HEK293T (cell line): ENCODE results near the gene TAS2R31.
"Not testable (repeated sequence)": the region's sequence is repeated elsewhere in the genome, so short reads cannot be mapped to it uniquely, and the experiment has no call there.

Experiments
- CTCF ChIA-PET: fragments of 350-600 bp; formaldehyde crosslinking; extraction: SDS; loops from one replicate; lab custom pipeline; 2021; ENCODE audit warnings: antibody characterized with exemption, inconsistent platforms; lab: Yijun Ruan, JAX
- POLR2A ChIA-PET: fragments of 350-600 bp; formaldehyde crosslinking; extraction: SDS; loops from one replicate; lab custom pipeline; 2020; ENCODE audit warnings: antibody characterized with exemption, inconsistent platforms; lab: Yijun Ruan, JAX
- DNase-seq: peaks from one replicate; pipeline ENCODE4 v3.0.0; 2012; ENCODE audit warnings: mixed read lengths; ENCODE audit errors: extremely low spot score
- ARNT ChIP-seq: fragments of 450-650 bp; IDR thresholded peaks from 2 replicates; pipeline ENCODE4 v1.6.1; 2017; ENCODE audit warnings: mild to moderate bottlenecking
- BHLHE40 ChIP-seq: fragments of 450-650 bp; IDR thresholded peaks from 2 replicates; pipeline ENCODE4 v1.6.1; 2016; ENCODE audit warnings: mild to moderate bottlenecking, moderate library complexity, borderline replicate concordance
- CTBP1 ChIP-seq: fragments of 450-650 bp; IDR thresholded peaks from 2 replicates; pipeline ENCODE4 v1.6.1; 2016; ENCODE audit warnings: borderline replicate concordance
- ELF4 ChIP-seq: fragments of 450-650 bp; IDR thresholded peaks from 2 replicates; pipeline ENCODE4 v1.6.1; 2017; ENCODE audit warnings: antibody characterized with exemption
- FOXA1 ChIP-seq: fragments of 450-650 bp; IDR thresholded peaks from 2 replicates; pipeline ENCODE4 v1.6.1; 2016; ENCODE audit warnings: mild to moderate bottlenecking
- FOXK2 ChIP-seq: fragments of 450-650 bp; IDR thresholded peaks from 2 replicates; pipeline ENCODE4 v1.6.1; 2016; ENCODE audit warnings: mild to moderate bottlenecking
- FOXM1 ChIP-seq: fragments of 450-650 bp; IDR thresholded peaks from 2 replicates; pipeline ENCODE4 v1.6.1; 2017; ENCODE audit warnings: mild to moderate bottlenecking, borderline replicate concordance
- HDGF ChIP-seq: fragments of 450-650 bp; IDR thresholded peaks from 2 replicates; pipeline ENCODE4 v1.6.1; 2017; ENCODE audit warnings: antibody characterized with exemption, borderline replicate concordance
- L3MBTL2 ChIP-seq: fragments of 450-650 bp; conservative IDR thresholded peaks from 2 replicates; pipeline ENCODE4 v1.6.1; 2016; ENCODE audit warnings: mild to moderate bottlenecking
- LEF1 ChIP-seq: fragments of 450-650 bp; IDR thresholded peaks from 2 replicates; pipeline ENCODE4 v1.6.1; 2017; ENCODE audit warnings: mild to moderate bottlenecking, borderline replicate concordance
- NFRKB ChIP-seq: fragments of 450-650 bp; IDR thresholded peaks from 2 replicates; pipeline ENCODE4 v1.6.1; 2016; ENCODE audit warnings: mild to moderate bottlenecking, moderate library complexity
- PKNOX1 ChIP-seq: fragments of 450-650 bp; IDR thresholded peaks from 2 replicates; pipeline ENCODE4 v1.6.1; 2016
- SP1 ChIP-seq: fragments of 450-650 bp; IDR thresholded peaks from 2 replicates; pipeline ENCODE4 v1.6.1; 2017
- SUZ12 ChIP-seq: fragments of 450-650 bp; IDR thresholded peaks from 2 replicates; pipeline ENCODE4 v1.6.1; 2016; ENCODE audit warnings: mild to moderate bottlenecking
- TARDBP ChIP-seq: fragments of 450-650 bp; IDR thresholded peaks from 2 replicates; pipeline ENCODE4 v1.6.1; 2016
- ZNF384 ChIP-seq: fragments of 450-650 bp; IDR thresholded peaks from 2 replicates; pipeline ENCODE4 v1.6.1; 2016

Gene TAS2R31

GRCh38 chr12:11067514-11067913, 36.3 kb upstream of the TAS2R31 start:
- DNase-seq = no peak
- POLR2A ChIA-PET = no interaction called here
- no peak for TF ChIP-seq ARNT
- TF ChIP-seq ELF4 = no peak
- no peak for TF ChIP-seq HDGF
- TF ChIP-seq PKNOX1 = no peak
- TF ChIP-seq TARDBP = no peak
- no peak for TF ChIP-seq SP1
- no peak for TF ChIP-seq FOXM1
- no peak for TF ChIP-seq L3MBTL2
- no peak for TF ChIP-seq FOXA1
- TF ChIP-seq FOXK2 = no peak
- no peak for TF ChIP-seq NFRKB
- TF ChIP-seq SUZ12 = no peak
- no peak for TF ChIP-seq CTBP1
- CTCF ChIA-PET = no interaction called here

DNA sequence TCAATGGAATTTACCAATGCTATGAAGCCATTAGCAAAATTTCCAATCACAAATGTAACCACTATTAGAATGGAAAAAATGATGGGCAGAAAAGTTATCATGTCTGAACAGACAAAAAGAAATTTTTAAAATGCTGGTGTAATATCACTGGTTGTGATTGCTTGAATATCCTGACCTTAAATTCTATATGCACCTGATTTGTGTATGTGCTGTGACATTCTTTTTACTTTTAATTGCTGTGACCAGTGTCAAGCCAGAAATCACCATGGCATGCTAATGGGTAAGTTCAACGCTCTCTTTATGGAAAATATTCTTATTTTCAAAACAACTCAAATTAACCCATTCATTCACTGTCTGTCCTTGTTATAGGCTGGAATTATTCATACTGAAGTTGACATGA, 31.0 kb upstream of the TAS2R31 start, which contains the start of gene TAS2R46:
TAS2R46 (minus strand) TSS at position 101 of the 400 bp plus-strand sequence; CDS start at position 101, 0 bp downstream.
- CTCF ChIA-PET, DNase-seq, POLR2A ChIA-PET: not testable (repeated sequence)

DNA sequence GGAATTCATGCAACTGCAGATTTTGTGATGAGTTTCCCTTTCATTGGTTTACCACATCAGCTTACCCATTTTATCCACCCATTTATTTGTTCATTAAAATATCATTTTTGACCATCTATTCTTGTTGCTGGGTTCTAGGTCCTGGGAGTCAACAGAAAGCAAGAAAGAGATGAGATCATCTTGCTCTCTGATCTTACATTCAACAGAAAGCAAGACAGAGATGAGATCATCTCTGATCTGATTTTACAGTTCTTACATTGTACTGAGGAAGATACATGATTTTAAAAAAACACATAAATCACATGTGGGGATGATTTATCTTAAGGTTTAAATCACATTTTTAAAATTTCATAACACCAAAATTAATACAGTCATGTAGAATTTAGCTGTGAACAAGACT, 28.6 kb upstream of the TAS2R31 start:
- no peak for DNase-seq
- TF ChIP-seq FOXK2 (no peak), ELF4 (no peak), ZNF384 (no peak), FOXA1 (no peak)
- POLR2A ChIA-PET = no interaction called here
- CTCF ChIA-PET = no interaction called here

DNA sequence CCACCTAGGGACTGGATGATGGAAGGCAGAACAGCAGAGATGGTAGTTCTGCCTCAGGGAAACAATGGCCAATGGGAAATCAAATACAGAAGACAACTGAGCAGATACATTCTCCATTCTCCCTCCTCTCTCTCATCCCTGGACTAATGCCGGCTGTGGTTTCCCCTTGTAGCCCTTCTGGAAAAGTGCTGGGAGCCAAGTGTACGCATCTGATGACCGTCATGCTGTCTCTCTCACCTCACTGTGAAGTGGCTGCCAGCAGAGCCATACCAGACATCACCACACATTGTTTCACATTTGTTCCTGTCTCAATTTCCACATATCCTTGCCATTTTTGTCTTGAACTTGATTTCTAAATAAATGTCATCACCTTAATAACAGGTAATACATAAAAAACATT, 27.8 kb upstream of the TAS2R31 start:
- TF ChIP-seq ELF4 = no peak
- TF ChIP-seq ARNT = no peak
- TF ChIP-seq SUZ12 = no peak
- no peak for TF ChIP-seq PKNOX1
- no peak for TF ChIP-seq ZNF384
- TF ChIP-seq TARDBP = no peak
- TF ChIP-seq SP1 = no peak
- TF ChIP-seq BHLHE40 = no peak
- TF ChIP-seq FOXK2 = no peak
- TF ChIP-seq FOXM1 = no peak
- TF ChIP-seq LEF1 = no peak
- no peak for TF ChIP-seq NFRKB
- no peak for TF ChIP-seq HDGF
- TF ChIP-seq L3MBTL2 = no peak
- no peak for TF ChIP-seq FOXA1
- TF ChIP-seq CTBP1 = no peak
- ChIA-PET POLR2A (no interaction called here), CTCF (no interaction called here)
- no peak for DNase-seq

DNA sequence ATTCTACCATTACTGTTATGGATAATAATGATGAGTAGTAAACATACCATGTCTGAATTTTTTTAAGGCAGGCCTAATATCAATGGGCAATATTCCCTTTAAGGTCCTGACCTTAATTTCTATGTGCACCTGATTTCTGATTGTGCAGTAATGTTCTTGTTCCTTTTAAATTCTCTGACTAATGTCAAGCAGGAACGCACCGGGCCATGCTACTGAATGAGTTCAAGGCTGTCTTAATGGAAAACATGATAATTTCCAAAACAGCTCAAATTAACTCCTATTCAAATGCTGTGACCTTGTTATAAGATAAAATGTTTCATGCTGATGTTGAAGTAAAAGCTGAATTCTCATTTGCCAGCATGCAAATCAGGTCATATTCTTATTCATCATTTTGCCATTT, 24.1 kb upstream of the TAS2R31 start:
- no peak for DNase-seq
- ChIA-PET CTCF (no interaction called here), POLR2A (no interaction called here)
- TF ChIP-seq SP1 (no peak), NFRKB (no peak), PKNOX1 (no peak), FOXK2 (no peak), HDGF (no peak), ELF4 (no peak), TARDBP (no peak), CTBP1 (no peak), FOXA1 (no peak), SUZ12 (no peak), FOXM1 (no peak), ZNF384 (no peak), L3MBTL2 (no peak), ARNT (no peak), BHLHE40 (no peak), LEF1 (no peak)

DNA sequence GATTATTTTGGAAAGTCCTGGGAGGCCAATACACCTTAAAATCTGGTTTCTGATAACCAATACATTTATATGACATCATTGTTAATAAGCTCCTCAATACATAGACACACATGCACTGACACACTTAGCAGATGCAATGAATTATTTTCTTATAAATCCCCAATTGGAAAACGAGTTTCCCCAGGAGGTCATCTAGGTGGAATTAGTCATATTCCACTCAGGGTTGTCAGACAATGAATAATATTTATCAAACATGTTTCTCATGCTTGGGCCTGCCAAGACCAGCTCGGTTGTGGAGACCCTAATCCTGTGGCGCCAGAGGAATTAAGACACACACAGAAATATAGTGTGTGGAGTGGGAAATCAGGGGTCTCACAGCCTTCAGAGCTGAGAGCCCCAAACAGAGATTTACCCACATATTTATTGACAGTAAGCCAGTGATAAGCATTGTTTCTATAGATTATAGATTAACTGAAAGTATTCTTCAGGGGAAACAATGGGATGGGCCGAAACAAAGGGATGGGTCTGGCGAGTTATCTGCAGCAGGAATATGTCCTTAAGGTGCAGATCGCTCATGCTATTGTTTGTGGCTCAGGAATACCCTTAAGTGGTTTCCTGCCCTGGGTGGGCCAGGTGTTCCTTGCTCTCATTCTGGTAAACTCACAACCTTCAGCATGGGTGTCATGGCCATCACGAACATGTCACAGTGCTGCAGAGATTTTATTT, 18.8 kb upstream of the TAS2R31 start:
- CTCF ChIA-PET, POLR2A ChIA-PET, DNase-seq: not testable (repeated sequence)

DNA sequence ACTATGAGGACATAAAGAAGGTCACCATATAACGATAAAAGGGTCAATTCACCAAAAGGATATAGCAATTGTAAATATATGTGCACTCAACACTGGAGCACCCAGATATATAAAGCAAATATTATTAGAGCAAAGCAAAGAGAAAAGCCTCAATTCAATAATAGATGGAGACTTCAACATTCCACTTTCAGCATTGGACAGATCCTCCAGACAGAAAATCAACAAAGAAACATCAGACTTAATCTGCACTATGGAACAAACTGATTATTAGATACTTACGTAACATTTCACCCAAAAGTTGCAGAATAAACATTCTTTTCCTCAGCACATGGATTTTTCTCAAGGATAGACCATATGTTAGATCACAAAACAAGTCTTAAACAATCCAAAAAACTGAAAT, 10.2 kb upstream of the TAS2R31 start:
- POLR2A ChIA-PET, CTCF ChIA-PET, DNase-seq: not testable (repeated sequence)
